ENCODE measurements around the gene CNRIP1.

The CNRIP1 gene

DNA sequence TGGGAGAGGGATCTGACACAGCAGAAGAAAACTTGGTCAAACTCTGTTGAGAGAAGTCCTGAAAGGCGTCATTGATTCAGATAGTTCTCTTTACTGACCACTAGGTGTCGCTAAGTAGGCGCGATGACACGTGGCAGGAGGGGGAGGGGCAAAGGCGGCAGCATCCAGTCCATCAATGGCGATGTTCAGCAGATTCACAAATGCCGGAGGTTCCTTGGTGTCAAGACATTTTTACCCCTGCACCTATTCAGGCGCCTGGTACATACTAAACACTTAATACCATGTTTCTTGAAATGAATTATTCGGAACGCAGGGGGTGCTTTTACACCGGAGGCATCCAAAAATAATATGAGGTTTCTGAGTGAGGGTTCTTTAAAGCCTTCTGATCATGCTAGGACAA, 42.3 kb upstream of the CNRIP1 start:
- peak; percentile 80 for ATAC-seq
- TF ChIP-seq, protein P1, sequence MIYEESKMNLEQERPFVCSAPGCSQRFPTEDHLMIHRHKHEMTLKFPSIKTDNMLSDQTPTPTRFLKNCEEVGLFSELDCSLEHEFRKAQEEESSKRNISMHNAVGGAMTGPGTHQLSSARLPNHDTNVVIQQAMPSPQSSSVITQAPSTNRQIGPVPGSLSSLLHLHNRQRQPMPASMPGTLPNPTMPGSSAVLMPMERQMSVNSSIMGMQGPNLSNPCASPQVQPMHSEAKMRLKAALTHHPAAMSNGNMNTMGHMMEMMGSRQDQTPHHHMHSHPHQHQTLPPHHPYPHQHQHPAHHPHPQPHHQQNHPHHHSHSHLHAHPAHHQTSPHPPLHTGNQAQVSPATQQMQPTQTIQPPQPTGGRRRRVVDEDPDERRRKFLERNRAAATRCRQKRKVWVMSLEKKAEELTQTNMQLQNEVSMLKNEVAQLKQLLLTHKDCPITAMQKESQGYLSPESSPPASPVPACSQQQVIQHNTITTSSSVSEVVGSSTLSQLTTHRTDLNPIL (CRISPR knock-in tag; IDR thresholded peaks at IDR 0.05; ENCODE audit: low read depth): no peak
- TF ChIP-seq ZFP30 (CRISPR knock-in tag; IDR thresholded peaks at IDR 0.05) (no peak), ISL1 (CRISPR knock-in tag; IDR thresholded peaks at IDR 0.05) (no peak), ZC3H10 (CRISPR knock-in tag; IDR thresholded peaks at IDR 0.05) (no peak), ZNF70 (CRISPR knock-in tag; IDR thresholded peaks at IDR 0.05) (no peak), CSRNP3 (CRISPR knock-in tag; IDR thresholded peaks at IDR 0.05) (no peak), TSHZ2 (CRISPR knock-in tag; IDR thresholded peaks at IDR 0.05) (no peak)
- TF ChIP-seq, protein P2, sequence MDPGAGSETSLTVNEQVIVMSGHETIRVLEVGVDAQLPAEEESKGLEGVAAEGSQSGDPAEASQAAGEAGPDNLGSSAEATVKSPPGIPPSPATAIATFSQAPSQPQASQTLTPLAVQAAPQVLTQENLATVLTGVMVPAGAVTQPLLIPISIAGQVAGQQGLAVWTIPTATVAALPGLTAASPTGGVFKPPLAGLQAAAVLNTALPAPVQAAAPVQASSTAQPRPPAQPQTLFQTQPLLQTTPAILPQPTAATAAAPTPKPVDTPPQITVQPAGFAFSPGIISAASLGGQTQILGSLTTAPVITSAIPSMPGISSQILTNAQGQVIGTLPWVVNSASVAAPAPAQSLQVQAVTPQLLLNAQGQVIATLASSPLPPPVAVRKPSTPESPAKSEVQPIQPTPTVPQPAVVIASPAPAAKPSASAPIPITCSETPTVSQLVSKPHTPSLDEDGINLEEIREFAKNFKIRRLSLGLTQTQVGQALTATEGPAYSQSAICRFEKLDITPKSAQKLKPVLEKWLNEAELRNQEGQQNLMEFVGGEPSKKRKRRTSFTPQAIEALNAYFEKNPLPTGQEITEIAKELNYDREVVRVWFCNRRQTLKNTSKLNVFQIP (CRISPR knock-in tag; IDR thresholded peaks at IDR 0.05; ENCODE audit: borderline replicate concordance, low read depth): no peak

DNA sequence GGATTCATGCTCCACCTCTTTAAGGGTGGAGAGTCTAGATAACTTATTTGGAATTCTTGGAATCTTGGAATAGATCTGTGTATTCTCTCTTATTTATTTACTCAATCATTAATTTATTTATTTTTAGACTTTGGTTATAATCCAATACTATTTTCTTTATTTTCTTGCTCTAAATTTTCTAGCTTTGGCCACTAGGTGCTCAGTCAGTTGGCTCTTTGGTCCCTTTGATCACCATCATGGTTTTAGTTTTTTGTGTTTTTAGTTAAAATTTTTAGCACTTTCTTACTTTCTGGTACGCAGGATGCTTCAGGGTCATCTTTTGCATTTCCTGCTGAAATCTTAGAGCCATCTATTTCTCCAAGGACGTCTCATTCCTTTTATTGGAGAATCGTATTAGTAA, 40.1 kb upstream of the CNRIP1 start:
- TF ChIP-seq PATZ1 (CRISPR knock-in tag; IDR thresholded peaks at IDR 0.05; ENCODE audit: borderline replicate concordance) (no peak), BACH2 (CRISPR knock-in tag; IDR thresholded peaks at IDR 0.05; ENCODE audit: borderline replicate concordance) (no peak), SNAI2 (CRISPR knock-in tag; IDR thresholded peaks at IDR 0.05) (no peak), CSRNP3 (CRISPR knock-in tag; IDR thresholded peaks at IDR 0.05) (no peak), ZFP30 (CRISPR knock-in tag; IDR thresholded peaks at IDR 0.05) (no peak), OSR1 (CRISPR knock-in tag; IDR thresholded peaks at IDR 0.05) (no peak), ZNF70 (CRISPR knock-in tag; IDR thresholded peaks at IDR 0.05) (no peak), TCF4 (CRISPR knock-in tag; IDR thresholded peaks at IDR 0.05; ENCODE audit: borderline replicate concordance) (no peak), CSDC2 (CRISPR knock-in tag; IDR thresholded peaks at IDR 0.05) (no peak), TOX (CRISPR knock-in tag; IDR thresholded peaks at IDR 0.05; ENCODE audit: borderline replicate concordance) (no peak), ZFP3 (CRISPR knock-in tag; IDR thresholded peaks at IDR 0.05) (no peak), PPARA (CRISPR knock-in tag; IDR thresholded peaks at IDR 0.05; ENCODE audit: borderline replicate concordance) (no peak), RARB (CRISPR knock-in tag; IDR thresholded peaks at IDR 0.05) (no peak), ISL1 (CRISPR knock-in tag; IDR thresholded peaks at IDR 0.05) (no peak), GLIS3 (CRISPR knock-in tag; IDR thresholded peaks at IDR 0.05) (no peak), ARNTL (CRISPR knock-in tag; IDR thresholded peaks at IDR 0.05; ENCODE audit: borderline replicate concordance, low read depth) (no peak), TSHZ2 (CRISPR knock-in tag; IDR thresholded peaks at IDR 0.05) (no peak)
- TF ChIP-seq, protein P2 (CRISPR knock-in tag; IDR thresholded peaks at IDR 0.05; ENCODE audit: borderline replicate concordance, low read depth): no peak
- TF ChIP-seq, protein P1 (CRISPR knock-in tag; IDR thresholded peaks at IDR 0.05; ENCODE audit: low read depth): no peak
- no peak for ATAC-seq
